ENCODE data around the gene GSDME. TPM values are rescaled to one million over a fixed set of nuclear protein-coding genes. Genes with fewer than 3 reads are reported as not detected.
A peak's percentile ranks its signal among the peaks of the same experiment; 100 is the strongest.

Gene GSDME
- total RNA-seq, 2 donors from 2014 or later = 0.85 to 1.8 TPM

- no peak for DNase-seq
- intact Hi-C loops (cut with DNase I, micrococcal nuclease) = no loop called here
- ATAC-seq = no peak
Observed at GRCh38 chr7:24690251-24690650, 67.0 kb downstream of the GSDME start.

DNA sequence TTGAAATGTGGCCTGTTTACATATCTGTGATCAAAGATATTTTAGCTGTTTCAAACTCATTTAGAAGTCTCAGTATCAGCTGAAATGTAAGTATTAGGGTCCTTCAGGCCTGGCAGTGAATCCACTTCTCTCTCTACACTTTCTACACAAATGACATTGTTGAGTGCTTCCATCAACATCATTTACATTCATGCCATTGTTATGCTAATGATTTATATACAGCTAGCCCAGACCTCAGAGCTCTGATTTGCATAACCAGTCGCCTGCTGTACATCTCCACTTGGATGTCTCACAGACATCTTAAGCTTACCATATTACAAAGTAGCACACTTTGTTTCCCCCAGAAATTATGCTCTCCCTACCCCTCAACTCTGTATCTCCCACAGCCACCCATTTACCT is 71.6 kb downstream of the GSDME start:
- no peak for ATAC-seq

DNA sequence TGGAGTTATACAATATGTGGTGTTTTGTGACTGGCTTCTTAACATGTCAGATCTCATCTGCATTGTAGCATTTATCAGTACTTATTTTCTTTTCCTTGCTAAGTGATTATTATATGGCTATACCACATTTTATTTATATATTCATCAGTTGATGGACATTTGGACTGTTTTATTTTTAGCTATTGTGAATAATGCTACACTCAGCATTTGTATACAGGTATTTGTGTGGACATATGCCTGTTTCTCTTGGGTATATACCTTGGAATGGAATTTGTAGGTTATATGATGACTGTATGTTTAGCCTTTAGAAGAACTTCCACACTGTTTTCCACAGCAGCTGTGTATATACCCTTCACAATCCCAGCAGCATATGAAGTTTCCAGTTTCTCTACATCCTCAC is 86.5 kb downstream of the GSDME start:
- DNase-seq = no peak
- intact Hi-C loops (cut with DNase I, micrococcal nuclease) = no loop called here
- ATAC-seq = no peak

More for the DNA sequence above, 71.6 kb downstream of the GSDME start:
- no peak for DNase-seq
- intact Hi-C loops (cut with DNase I, micrococcal nuclease) = no loop called here

- ATAC-seq = no peak
- no peak for DNase-seq
- intact Hi-C loops (cut with DNase I, micrococcal nuclease) = loop anchor here in 1 of 2 donors (10.0 kb wide), 3 partner anchors 95 to 805 kb away; partner anchors contain the start of gene PALS2
Observed at GRCh38 chr7:24669971-24670591, 87.2 kb downstream of the GSDME start.

- peak; percentile 6 to 27 for DNase-seq
- intact Hi-C loops (cut with DNase I, micrococcal nuclease) = loop anchor here in 1 of 2 donors (10.0 kb wide), 3 partner anchors 94 to 804 kb away; partner anchors contain the start of gene PALS2
- peak; percentile 100 for ATAC-seq
Observed at GRCh38 chr7:24668927-24669635, 88.2 kb downstream of the GSDME start.

GRCh38 chr7:24665564-24666294 is 91.5 kb downstream of the GSDME start:
- intact Hi-C loops (cut with DNase I, micrococcal nuclease) = loop anchor here in 1 of 2 donors (10.0 kb wide), 3 partner anchors 91 to 801 kb away; partner anchors contain the start of gene PALS2
- peak in 1 of 2 donors; percentile 30 for DNase-seq
- ATAC-seq = peak; percentile 55

DNA sequence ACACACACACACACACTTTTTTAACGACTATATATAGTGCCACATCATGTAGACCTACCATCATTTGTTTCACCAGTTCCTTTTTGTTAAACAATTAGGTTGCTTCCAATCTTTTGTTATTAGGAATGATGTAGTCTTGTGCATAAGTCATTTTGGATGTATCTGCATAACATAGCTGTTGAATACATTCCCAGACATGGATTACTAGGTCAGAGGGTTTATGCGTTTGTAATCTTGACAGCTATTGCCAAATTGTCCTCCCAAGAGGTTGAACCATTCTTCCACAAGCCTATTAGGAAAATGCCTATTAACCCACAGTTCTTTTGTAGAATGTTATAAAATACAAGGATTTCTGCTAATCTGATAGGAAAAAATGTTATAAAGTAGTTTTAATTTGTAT is 96.7 kb downstream of the GSDME start:
- intact Hi-C loops (cut with DNase I, micrococcal nuclease) = loop anchor here in 1 of 2 donors (10.0 kb wide), 3 partner anchors 86 to 796 kb away; partner anchors contain the start of gene PALS2
- ATAC-seq (no peak), DNase-seq (no peak)

GRCh38 chr7:24659505-24659904 is 97.8 kb downstream of the GSDME start:
- intact Hi-C loops (cut with DNase I, micrococcal nuclease) = no loop called here
- no peak for ATAC-seq
- no peak for DNase-seq

GRCh38 chr7:24657980-24658379 is 99.3 kb downstream of the GSDME start:
- ATAC-seq (no peak), DNase-seq (no peak)
- intact Hi-C loops (cut with DNase I, micrococcal nuclease) = no loop called here

- DNase-seq (no peak), ATAC-seq (no peak)
- intact Hi-C loops (cut with DNase I, micrococcal nuclease) = no loop called here
Observed at GRCh38 chr7:24656608-24657007, 100.7 kb downstream of the GSDME start.

- intact Hi-C loops (cut with DNase I, micrococcal nuclease) = no loop called here
- ATAC-seq = no peak
- no peak for DNase-seq
Observed at GRCh38 chr7:24654305-24654704, 103.0 kb downstream of the GSDME start.

- intact Hi-C loops (cut with DNase I, micrococcal nuclease) = no loop called here
- no peak for DNase-seq
- no peak for ATAC-seq
Observed at GRCh38 chr7:24653316-24654085, 103.8 kb downstream of the GSDME start.

DNA sequence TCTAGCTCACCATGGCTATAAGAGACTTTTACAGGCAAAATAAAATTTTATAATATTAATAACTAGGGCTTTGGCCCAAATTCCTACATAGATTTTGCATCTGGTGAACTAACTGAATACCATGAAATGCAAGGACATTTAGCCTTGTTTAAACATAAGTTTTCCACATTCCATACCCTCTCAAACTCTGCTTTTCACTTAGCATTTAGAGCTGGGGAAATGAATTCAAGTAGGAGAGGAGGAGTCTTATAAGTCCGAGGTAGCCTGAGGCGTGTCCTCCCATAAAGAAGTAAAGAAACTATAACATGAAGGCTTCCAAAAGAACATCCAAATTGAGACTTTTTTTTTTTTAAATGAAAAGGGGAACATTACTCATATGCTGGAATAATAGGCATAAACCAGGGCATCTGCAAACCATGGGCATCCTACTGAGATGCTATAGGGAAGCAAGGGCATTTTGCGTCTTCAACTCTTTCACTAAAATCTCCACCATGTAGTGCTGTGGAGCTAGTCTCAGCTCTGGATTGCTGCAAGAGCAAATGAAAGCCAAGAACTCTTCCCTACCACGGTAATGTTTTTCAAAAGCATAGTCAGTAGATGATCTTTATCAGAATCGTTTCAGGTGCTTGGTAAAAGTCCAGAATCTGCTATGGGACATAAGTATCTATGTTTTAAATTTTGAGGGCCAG is 104.9 kb downstream of the GSDME start:
- intact Hi-C loops (cut with DNase I, micrococcal nuclease) = no loop called here
- ATAC-seq (no peak), DNase-seq (no peak)

Other genes starting within 250 kb of the GSDME start
- 1 to 10 TPM; 6.7 TPM for gene PALS2, start 184.0 kb downstream of the GSDME start, total RNA-seq
- 10 to 100 TPM; 11.0 to 13.2 TPM for gene OSBPL3, start 222.7 kb upstream of the GSDME start, total RNA-seq